HL-60 (cell line): ENCODE data around the gene ERLEC1.
"Not testable (repeated sequence)": the region's sequence is repeated elsewhere in the genome, so short reads cannot be mapped to it uniquely, and the experiment has no call there.

Source experiments
- POLR2AphosphoS5 ChIP-seq: IDR thresholded peaks from 2 replicates; pipeline ENCODE4 v1.6.1; 2012; ENCODE audit warnings: low read depth
- SPI1 ChIP-seq: IDR thresholded peaks from 2 replicates; pipeline ENCODE4 v1.6.1; 2012; ENCODE audit warnings: low read depth, mild to moderate bottlenecking, borderline replicate concordance
- TF ChIP-seq, protein P1 (sequence below): IDR thresholded peaks from one replicate; pipeline ENCODE4 v1.5.1; 2011; ENCODE audit warnings: low read length, control low read depth, inconsistent platforms; ENCODE audit not compliant: insufficient read depth

DNA sequence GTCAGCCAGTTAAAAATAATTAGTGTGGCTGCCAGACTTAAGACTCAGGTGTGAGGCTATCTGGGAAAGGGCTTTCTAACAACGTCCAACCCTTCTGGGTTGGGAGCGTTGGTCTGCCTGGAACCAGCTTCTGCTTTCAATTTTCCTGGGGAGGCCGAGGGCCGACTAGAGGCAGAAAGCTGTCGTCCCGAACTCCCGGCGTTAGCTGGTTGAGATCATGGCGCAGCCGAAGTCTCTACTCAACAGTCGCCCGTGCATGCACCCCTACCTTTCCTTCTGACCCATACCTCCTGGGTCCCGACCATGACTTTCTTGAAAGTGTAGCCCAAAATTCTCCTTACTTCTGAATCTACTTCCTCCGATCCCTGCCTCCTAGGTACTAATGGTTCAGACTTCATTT lies 29.6 kb upstream of the ERLEC1 start:
- TF ChIP-seq, protein P1, sequence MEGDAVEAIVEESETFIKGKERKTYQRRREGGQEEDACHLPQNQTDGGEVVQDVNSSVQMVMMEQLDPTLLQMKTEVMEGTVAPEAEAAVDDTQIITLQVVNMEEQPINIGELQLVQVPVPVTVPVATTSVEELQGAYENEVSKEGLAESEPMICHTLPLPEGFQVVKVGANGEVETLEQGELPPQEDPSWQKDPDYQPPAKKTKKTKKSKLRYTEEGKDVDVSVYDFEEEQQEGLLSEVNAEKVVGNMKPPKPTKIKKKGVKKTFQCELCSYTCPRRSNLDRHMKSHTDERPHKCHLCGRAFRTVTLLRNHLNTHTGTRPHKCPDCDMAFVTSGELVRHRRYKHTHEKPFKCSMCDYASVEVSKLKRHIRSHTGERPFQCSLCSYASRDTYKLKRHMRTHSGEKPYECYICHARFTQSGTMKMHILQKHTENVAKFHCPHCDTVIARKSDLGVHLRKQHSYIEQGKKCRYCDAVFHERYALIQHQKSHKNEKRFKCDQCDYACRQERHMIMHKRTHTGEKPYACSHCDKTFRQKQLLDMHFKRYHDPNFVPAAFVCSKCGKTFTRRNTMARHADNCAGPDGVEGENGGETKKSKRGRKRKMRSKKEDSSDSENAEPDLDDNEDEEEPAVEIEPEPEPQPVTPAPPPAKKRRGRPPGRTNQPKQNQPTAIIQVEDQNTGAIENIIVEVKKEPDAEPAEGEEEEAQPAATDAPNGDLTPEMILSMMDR, result not testable (repeated sequence)
- not testable (repeated sequence) for TF ChIP-seq SPI1, POLR2AphosphoS5
